HG03432 (cell line): ENCODE results near the gene PPP1R14C.
"Not testable (repeated sequence)": the region's sequence is repeated elsewhere in the genome, so short reads cannot be mapped to it uniquely, and the experiment has no call there.

Experiments used
- ATAC-seq: cut with Tn5 transposase; IDR thresholded peaks from one replicate; pipeline ENCODE4 v1.9.1; 2021; ENCODE audit warnings: mild to moderate bottlenecking, moderate library complexity; ENCODE audit not compliant: unreplicated experiment

PPP1R14C gene

DNA sequence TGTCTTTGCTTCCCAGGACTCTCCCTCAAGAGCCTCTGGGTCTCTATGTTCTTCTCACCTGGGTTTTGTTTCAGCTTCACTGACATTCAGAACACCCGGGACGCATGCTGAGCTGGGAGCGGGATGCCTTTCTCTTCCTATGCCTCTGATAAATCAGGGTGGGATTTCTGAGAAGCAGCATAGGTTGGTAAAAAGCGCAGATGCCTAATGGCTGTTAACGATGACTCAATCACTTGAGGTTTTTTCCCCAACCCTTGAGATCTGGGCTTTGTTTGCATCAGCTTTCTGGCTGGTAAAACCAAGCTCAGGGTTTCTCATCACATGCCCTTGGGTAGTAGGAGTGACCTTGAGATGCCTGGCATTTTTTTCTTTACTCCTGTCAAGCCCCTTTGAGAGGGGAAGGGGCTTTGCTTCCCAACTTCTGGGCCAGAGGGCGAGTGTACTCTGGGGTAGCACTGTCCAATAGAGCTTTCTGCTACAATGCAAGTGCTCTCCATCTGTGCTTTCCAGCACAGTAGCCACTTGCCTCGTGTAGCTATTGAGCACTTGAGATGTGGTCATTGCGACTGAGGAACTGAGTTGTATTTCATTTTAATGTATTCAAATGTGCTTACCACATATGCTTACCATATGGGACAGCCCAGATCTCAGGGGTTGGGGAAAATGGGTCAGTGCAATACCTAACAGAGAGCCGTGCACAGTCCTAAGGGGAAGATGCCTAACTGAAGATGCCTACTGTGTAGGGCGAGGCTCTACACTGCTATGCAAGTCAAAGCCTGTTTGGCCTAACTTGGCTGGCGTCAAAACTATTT is 69.1 kb downstream of the PPP1R14C start:
- no peak for ATAC-seq

DNA sequence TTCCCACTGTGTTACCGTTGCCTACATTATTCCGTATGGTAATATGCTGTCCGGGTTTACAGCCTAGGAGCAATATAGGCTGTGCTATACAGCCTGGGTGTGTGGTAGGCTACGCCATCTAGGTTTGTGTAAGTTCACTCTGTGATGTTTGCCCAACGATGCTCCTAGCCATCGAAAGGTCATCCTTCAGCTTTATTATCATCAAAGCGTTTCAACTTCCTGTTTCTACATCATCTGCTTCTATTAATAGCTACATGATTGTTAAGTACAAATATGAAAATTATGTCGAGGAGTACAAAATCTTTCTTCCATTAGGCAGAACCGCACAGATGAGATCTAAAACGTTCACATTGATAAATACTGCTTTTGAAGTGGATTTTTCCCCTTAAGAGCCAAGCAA is 69.9 kb downstream of the PPP1R14C start:
- no peak for ATAC-seq

DNA sequence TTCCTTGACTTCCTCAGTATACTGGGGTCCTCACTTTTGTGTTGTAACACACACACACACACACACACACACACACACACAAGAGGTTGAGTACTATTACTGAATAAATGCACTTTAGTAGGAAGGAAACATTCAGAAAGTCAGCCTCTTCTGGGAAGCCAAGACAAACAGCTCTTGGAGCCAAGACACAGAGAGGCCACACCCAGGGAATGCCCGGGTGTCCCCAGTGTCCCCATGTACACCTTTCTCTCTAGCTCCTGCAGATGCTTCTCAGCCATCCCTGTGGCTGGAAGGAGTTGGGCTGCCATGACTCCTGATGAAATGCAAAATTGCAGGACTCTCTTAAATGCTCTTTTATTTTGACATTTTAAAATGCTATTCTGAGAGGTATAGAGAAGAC is 70.5 kb downstream of the PPP1R14C start:
- ATAC-seq: no peak

DNA sequence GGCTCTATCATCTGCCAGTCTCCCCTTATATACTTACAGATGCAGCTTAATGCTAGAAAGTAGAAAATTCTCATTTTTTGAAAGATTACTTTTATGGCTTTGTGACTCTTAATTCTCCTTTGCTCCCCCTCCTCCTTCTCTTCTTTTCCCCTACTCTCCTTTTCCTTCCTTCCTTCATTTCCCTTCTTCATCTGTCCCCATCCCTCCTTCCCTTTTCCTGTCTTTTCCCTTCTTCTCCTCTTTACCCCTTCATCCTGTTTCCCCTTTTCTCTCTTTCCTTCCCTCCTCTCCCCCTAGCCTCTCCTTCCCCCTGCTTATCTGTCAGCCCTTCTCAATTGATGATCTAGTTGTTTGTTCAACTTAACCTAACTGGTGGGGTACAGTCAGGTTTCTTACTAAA is 71.5 kb downstream of the PPP1R14C start:
- no peak for ATAC-seq

DNA sequence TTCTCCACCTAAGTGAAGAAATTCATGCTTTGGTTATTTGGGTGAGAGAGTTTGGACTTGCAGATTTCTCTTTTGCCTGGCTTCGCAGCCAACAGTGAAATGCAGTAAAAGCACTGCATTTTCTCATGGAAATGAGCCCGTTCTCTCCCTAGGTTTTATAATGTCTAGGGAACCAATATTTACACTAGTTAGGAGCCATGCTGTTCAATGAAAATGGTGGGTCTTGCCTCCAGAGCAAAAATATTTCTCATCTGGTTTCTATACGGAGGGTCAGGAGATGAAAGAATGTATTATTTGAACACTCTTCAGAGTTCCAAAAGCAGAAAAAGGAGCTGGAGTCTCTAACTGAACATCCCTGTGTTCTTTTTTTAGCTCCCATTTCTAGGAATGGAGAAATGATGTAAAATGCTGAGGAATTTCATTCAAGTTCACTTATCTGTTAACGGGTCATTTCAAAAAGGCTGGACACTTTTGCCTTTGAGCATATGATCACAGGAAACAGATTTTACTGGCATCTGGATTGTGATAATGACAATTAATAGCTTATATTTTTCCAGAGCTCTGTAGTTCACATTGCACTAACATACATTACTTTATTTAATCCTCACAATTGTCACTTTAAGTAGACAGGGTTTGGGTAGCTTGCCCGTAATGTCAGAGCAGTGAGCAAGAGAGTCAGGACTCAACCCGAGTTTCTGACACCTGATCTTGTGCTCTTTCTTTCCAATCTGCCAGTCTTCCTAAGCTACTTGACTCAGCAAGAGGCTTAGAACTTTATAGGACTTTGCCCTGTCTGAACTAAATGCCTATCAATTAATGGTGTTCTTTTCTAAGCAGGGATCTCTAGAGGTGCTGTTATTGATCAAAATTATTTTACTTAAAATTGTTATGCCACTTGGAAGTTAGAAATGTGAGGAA is 78.0 kb downstream of the PPP1R14C start:
- ATAC-seq: no peak

DNA sequence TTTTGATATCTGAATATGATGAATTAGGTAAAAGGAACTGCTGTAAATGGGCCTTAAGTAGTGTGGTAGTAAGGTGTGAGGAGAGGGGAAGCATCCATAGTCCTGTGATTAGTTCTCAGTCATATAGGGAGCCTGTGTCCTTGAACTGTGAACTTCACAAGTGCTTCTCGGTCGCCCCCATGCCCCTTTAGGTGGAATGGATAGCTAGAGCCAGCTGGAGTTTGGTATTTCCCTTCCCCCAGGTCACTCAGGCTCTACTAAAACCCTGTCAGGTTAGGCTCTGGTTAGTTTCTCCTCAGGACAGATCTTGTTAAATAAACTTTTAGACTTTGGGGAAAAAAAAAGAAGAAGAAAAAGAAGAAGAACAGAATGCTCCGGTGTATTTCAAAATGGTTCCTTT is 82.0 kb downstream of the PPP1R14C start:
- ATAC-seq: no peak

DNA sequence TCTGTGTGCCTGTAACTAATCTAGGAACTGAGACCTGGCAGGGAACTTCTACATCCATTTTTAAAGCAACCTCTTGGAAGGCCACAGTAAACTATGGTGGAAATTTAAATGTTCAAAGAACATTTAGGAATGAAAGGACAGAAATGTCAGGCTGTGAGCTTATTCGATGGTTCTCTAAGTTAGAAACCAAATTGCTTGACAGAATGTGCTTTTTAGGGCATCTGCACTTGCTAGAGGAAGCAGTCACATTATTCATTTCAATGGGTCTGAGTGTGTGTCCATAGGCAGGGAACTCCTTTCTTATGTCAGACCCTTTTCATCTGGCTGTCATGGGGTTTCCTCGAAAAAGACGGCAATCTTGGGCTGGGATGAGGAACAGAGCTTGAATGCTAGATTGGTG is 84.4 kb downstream of the PPP1R14C start:
- no peak for ATAC-seq

DNA sequence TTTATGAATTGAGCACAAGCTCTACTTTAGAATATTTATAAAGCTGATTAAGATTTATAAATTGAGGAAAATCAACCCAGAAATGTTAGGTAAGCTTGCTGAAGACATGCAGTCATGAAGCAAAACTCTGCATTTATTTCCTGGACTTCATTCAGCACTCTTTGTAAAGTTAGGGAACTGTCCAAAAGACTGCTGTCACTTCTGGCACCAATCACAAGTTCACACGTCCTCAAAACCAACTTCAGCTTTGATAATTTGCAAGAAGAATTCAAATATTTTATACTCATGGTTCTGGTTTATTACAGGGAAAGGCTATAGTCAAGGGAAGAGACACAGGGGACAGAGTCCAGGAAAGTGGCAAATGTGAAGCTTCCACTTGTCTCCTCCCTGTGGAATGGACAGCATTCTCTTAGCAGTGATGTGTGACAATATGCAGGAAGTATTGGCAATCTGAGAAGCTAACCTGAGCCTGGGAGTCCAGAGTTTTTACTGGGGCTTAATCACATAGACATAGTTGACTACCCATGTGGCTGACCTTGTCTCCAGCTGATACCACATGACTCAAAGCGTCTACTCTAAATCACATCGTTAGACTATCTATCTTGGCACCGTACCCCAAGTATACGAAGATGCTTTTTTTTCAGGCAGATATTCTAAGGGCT is 85.4 kb downstream of the PPP1R14C start:
- no peak for ATAC-seq

DNA sequence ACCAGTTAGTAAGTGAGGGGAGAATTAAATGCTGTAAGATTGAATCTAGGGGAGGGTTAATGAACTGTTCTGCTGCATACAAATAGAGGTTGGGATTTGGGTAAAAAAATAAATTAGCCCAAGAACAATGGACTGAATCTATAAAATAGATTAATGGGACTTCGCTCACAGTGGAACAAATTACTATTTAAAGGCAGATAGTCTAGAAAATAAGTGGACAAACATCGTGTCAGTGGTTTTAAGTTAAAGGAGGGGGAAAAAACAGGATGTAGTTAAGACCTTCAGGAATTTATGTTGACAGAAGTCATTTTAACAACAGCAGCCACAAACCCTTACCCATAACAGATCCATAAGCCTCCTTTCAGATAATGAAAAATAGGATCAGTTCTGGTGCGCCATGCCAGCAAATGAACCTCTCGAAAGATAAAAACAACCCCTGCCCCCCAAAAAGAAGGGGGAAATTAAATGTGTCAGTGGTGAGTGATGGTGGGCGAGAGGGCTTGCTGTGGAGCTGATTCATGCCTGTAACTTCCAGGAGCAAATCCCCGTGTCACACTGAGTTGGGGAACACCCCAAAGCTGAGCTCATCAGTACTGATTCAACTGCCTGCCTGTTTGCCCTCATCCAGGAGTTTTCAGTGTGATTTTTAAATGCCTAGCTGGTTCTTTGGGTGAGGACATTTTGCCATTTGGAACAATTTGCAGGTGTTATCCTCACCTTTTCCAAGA is 86.8 kb downstream of the PPP1R14C start:
- ATAC-seq: no peak

DNA sequence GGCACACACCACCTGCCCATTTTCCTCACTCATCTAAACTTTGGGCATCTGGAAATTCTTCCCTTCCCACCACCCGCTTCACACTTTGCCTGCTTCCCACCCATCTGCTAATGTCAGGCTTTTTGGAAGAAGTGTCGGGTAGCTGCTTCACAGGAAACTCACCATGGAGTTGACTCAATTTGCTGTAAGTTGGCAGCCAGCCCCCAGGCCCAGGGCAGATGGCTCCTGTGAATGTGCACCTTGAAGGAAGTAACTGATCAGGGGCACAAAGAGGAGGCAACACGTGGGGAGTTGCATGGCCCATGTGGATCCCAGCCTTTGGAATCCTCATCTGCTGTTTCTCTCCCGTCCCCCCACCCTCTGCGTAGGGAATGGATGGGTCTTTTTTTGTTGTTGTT is 87.3 kb downstream of the PPP1R14C start:
- no peak for ATAC-seq

DNA sequence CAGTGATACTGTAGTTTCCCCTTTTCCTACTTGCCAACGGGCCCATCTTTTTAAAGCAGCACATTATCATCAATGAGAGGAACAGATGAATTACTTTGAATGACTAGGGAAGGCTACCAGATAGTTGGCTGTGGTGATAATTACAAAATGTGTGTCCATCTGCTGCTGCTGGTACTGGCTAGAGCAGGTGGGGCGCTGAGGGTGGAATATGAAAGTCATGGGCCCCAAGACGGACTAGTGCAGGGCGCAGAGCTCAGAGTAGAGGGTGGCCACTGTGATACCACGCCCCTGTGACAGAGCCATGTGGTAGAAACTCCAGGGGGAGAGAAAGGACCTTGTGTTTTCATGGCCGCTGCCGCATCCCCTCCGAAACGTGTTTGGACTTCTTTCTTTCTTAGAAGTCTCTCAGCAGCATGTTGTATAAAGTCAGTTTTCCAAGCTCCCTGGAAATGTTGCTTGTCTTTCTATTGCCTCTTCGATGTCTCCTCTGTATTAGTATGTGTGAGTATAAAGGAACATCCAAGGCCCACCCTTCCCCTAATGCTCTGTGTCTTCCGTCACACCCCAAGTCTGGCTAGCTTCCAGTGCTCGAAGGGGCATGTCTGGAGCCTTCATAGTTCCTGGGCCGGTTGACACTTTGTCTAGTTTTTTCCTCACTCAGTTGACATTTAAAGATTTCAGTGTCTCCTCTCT is 88.1 kb downstream of the PPP1R14C start:
- no peak for ATAC-seq

DNA sequence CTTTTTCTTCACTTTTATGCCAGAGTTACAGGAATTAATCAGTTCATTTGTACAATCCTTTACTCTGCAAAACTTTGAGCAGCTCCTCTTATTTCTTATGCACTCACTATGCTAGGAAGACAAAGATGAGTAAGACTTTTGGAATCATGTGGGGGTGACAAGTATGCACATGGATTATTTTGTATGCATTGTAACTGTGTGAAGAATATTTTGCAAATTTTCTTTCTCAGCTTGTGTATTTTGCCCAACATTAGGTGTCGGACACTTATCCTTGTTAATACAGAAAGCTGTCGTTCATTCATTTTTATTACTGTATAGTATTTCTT is 88.6 kb downstream of the PPP1R14C start:
- ATAC-seq: no peak

DNA sequence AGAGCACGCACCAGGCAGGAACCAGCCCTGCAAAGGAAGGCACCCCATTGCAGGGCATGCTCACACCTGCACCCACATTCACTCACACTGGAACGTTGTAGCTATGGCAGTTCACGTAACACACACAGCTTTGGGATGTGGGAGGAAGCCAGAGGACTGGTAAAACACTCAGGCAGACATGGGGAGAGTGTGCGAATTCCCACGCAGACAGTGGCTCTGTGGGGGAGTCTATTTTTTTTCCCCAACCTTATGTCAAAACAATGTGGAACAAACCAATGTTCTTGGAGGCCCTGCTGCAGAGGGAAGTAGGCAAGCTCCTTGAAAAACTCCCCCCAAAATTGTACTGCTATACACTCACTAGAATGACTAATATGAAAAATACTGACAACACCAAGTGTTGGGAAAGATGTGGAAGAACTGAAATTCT is 91.0 kb downstream of the PPP1R14C start:
- ATAC-seq: no peak

DNA sequence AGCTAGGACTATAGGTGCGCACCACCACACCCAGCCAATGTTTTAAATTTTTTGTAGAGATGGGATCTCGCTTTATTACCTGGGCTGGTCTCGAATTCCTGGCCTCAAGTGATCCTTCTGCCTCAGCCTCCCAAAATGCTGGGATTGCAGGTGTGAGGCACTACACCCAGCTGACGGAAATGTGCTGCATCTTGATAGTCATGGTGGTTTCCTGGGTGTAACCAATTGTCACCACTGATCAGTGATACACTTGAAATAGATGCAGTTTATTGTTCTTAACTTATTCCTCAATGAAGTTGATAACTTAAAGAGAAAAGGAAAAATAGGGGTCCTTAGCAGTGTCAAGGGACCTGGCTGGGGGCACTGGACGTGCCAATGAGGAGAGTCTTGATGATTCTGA is 92.4 kb downstream of the PPP1R14C start:
- ATAC-seq: no peak

DNA sequence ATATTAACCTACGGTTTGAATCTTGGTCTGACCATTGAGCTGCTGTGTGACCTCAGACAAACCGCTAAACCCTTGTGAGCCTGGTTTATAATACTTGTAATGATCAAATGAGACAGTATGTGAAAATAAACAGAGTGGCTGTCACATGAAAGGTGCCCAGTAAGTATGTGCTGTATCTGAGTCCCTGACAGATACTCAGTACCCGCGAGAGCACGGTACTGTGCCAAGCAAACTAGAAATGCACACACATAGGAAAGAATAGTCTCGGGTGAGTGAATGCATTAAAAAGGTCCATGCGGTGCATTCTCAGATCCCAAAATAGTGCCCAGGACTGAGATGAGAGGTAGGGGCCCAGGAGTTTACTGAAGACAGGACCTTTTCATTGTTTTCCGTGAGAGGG is 93.3 kb downstream of the PPP1R14C start:
- ATAC-seq: no peak

DNA sequence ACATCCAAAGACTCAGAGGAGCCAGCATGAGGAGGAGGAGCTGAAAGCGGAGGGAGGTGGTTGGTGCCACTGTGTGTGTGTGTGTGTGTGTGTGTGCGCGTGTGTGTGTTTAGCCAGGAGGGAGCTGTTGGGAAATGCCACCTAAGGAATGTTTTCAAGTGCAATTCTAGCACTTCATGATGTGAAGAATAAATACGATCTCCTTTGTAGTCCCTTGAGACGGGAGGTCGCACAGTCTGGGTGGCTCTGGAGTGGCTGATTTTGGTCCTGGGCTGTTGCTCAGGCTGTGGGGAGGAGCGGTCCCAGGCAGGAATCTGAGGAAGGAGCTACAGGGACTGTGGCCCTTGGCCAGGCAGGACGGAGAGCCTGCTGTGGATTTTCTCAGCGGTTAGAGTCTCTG is 93.7 kb downstream of the PPP1R14C start:
- no peak for ATAC-seq

DNA sequence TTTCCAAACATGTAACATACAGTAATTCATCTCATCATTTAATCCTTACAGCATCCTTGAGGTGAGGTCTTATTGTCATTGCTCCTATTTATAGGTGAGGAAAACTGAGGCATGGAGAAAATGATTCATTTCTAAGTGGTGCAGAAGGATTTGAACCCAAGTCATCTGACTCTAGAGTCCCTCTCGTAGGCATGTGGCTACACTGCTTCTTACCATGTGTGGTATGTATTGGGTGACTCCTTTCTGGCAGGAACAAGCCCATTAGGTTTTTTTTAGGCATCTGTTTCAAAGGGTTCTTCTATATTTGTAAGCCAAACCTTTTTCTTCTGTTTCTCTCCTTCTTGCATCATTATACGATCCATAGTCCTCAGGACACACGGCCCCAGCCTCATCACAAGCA is 94.8 kb downstream of the PPP1R14C start:
- ATAC-seq: no peak

DNA sequence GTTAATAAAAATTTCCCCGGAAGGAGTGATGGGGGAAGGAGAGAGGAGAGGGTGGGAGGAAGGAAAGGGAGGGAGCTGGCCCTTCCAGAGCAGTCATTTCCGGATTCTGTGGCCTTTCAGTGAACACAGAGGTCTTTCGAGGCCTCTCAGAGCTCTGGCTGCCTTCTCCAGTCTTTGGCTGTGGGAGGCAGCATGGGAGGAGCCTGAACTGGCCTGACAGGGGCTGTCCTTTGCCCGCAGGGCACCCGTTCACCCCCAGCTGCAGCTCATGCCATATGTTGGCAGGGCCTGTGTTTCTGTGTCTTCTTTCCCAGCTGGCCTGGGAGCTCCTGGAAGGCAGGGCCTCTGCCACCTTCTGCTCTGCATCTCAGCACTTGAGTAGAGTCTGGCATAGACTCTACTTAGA is 95.5 kb downstream of the PPP1R14C start:
- no peak for ATAC-seq

DNA sequence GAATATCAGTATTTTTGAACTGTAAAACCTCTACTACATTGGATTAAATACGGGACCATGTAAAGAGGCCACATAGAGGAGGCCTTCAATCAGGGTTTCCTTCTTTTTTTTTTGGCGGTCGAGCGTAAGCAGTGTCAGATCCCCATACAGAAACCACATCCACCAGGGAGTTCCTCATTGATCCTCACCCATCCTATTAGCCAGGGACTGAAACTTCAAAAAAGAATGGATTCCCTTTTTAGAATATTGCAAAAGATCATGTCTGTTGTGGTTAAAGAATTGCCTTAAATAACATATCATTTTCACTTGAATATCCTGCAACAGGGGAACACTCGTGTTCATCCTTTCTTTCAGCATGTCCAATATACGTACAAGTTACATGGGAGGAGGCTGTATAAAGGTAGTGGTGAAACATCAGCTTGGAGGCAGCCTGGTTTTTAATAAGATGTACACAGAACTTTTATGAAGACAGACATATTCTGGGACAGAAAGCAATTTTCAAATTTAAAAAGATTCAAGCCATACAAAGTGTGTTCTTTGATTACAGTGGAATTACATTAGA is 96.1 kb downstream of the PPP1R14C start:
- ATAC-seq: no peak

DNA sequence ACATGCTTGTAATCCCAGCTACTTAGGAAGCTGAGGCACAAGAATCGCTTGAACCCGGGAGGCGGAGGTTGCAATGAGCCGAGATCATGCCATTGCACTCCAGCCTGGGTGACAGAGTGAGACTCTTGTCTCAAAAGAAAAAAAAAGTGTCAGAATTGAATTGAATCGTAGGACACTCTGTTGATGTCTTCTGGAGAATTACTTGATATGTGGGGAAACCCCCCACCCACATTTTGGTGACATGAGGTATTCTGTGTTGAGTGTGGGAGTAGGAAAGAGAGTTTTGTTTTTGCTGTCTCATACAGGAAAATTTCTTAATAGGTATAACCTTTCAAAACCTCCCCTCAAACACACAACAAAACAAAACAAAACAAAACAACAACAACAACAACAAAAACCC is 98.9 kb downstream of the PPP1R14C start:
- ATAC-seq: not testable (repeated sequence)
